Measurements from ENCODE around the gene SEC61G.

- TF ChIP-seq SMC3 (IDR thresholded peaks at IDR 0.05; ENCODE audit: low read depth, low read length): no peak
- TF ChIP-seq MAZ (IDR thresholded peaks at IDR 0.05; ENCODE audit: borderline replicate concordance, low read depth, low read length): no peak
- TF ChIP-seq CTCF (conservative IDR thresholded peaks at IDR 0.05; ENCODE audit: low read depth, low read length): no peak
- TF ChIP-seq POLR2A (IDR thresholded peaks at IDR 0.05; ENCODE audit: low read depth, low read length): no peak
- TF ChIP-seq MAFK (IDR thresholded peaks at IDR 0.05; ENCODE audit: low read depth, low read length): no peak
- no peak for TF ChIP-seq BHLHE40 (IDR thresholded peaks at IDR 0.05; ENCODE audit: low read depth, low read length)
- TF ChIP-seq RCOR1 (IDR thresholded peaks at IDR 0.05; ENCODE audit: insufficient replicate concordance, low read length): no peak
- TF ChIP-seq RFX5 (IDR thresholded peaks at IDR 0.05; ENCODE audit: low read depth, low read length): no peak
- TF ChIP-seq CEBPB (IDR thresholded peaks at IDR 0.05; ENCODE audit: low read depth, low read length): no peak
- no peak for TF ChIP-seq RAD21 (IDR thresholded peaks at IDR 0.05; ENCODE audit: low read length)
- no peak for TF ChIP-seq FOS (IDR thresholded peaks at IDR 0.05; ENCODE audit: low read depth, low read length)
Observed at GRCh38 chr7:54704851-54705250, 54.2 kb downstream of the SEC61G start.

All from IMR-90 (cell line).